Endodermal cell (in vitro differentiated cells): ENCODE results near the gene TCL1B. TPM values are rescaled to one million over a fixed set of nuclear protein-coding genes. Genes with fewer than 3 reads are reported as not detected.

ENCODE experiments used
- DNase-seq: peaks from one replicate; pipeline ENCODE4 v3.0.0-alpha.2; 2017
- H3K27ac ChIP-seq: 2 replicates; pipeline ENCODE4 v1.5.1; 2013; ENCODE audit warnings: mild to moderate bottlenecking, low read depth, low read length, moderate library complexity
- H3K27me3 ChIP-seq: 2 replicates; pipeline ENCODE4 v1.6.1; 2013; ENCODE audit warnings: mild to moderate bottlenecking, low read length, moderate library complexity; ENCODE audit not compliant: insufficient read depth, control insufficient read depth, poor library complexity, severe bottlenecking
- H3K36me3 ChIP-seq: 2 replicates; pipeline ENCODE4 v1.7.0; 2013; ENCODE audit warnings: mild to moderate bottlenecking, low read length, moderate library complexity; ENCODE audit not compliant: control insufficient read depth, insufficient read depth
- H3K4me1 ChIP-seq: one replicate; pipeline ENCODE4 v1.7.0; 2013; ENCODE audit warnings: low read length; ENCODE audit not compliant: control insufficient read depth, insufficient read depth
- H3K4me3 ChIP-seq: 2 replicates; pipeline ENCODE4 v1.5.1; 2013; ENCODE audit warnings: mild to moderate bottlenecking, low read length, moderate library complexity
- H3K9ac ChIP-seq: 2 replicates; pipeline ENCODE4 v1.6.1; 2013; ENCODE audit warnings: mild to moderate bottlenecking, low read length, moderate library complexity; ENCODE audit not compliant: poor library complexity, severe bottlenecking; ENCODE audit errors: extremely low read depth
- H3K9me3 ChIP-seq: 2 replicates; pipeline ENCODE4 v1.6.1; 2013; ENCODE audit warnings: mild to moderate bottlenecking, low read length, moderate library complexity; ENCODE audit not compliant: control insufficient read depth
- H3K27ac Mint-ChIP-seq: 2 replicates; pipeline ENCODE4 v1.8.0; 2020; ENCODE audit warnings: mixed read lengths
- H3K27me3 Mint-ChIP-seq: 2 replicates; pipeline ENCODE4 v1.8.0; 2021; ENCODE audit warnings: mild to moderate bottlenecking, mixed read lengths; ENCODE audit not compliant: insufficient read depth
- H3K36me3 Mint-ChIP-seq: 2 replicates; pipeline ENCODE4 v1.8.0; 2020; ENCODE audit warnings: low read depth, mixed read lengths
- H3K4me1 Mint-ChIP-seq: 2 replicates; pipeline ENCODE4 v1.8.0; 2020; ENCODE audit warnings: mixed read lengths
- H3K4me3 Mint-ChIP-seq: 2 replicates; pipeline ENCODE4 v1.8.0; 2020; ENCODE audit warnings: mild to moderate bottlenecking, moderate library complexity, mixed read lengths
- H3K9me3 Mint-ChIP-seq: 2 replicates; pipeline ENCODE4 v1.8.0; 2020; ENCODE audit warnings: mild to moderate bottlenecking, mixed read lengths
- CTCF ChIP-seq: fragments of 200-600 bp; sonication (generic); conservative IDR thresholded peaks from 2 replicates; pipeline ENCODE4 v1.5.0; 2021; ENCODE audit warnings: antibody characterized with exemption, mild to moderate bottlenecking
- WGBS, 2 experiments: methylation state at CpG; one replicate each; pipeline versions ENCODE4 v1.1.5 to v1.1.7; 2013; ENCODE audit warnings: missing lambda C conversion rate in 2 of 2, mixed read lengths in 1 of 2; ENCODE audit not compliant: insufficient coverage in 1 of 2, insufficient read length in 1 of 2; 5-methylcytosine and 5-hydroxymethylcytosine counted together
- total RNA-seq, 2 donors: library from RNA; stranded (reverse); fragmentation: NEBNext Ultra II Directional in 1 of 2; extraction: Animal tissue kit (Norgen Biotek cat#: 25700) in 1 of 2; gene quantifications; 2 replicates in 1 of 2; 3 replicates in 1 of 2; pipeline ENCODE4 v1.2.1, GENCODE V29; 2021

TCL1B gene
- total RNA-seq, 2 donors from 2014 or later: 0.62 to 0.95 TPM

DNA sequence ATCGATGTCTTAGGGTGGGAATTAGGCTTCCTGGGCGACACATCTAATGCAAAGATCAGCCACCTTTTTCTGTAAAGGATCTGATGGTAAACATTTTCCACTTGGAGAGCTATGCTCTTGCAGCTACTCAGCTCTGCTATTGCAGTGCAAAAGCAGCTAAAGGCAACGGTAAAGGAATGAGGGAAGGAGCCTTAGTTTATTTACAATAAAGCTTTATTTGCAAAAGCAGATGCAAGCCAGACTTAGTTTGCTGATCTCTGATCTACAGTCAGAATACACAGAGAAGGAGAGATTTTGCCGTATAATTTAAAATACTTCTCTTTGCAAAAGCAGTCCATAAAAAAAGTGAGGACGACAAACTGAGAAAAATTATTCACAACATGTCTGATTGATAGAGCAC lies 3.2 kb downstream of the TCL1B start:
- Mint-ChIP-seq H3K4me3 (no peak overlapping the region), H3K36me3 (no peaks in the 10 kb centered on the region), H3K9me3 (no peaks in the 10 kb centered on the region), H3K27ac (no peak overlapping the region), H3K27me3 (peaks cover 26% of the 10 kb centered on the region), H3K4me1 (peaks cover 13% of the 10 kb centered on the region)
- Histone ChIP-seq H3K4me1 (no peaks in the 10 kb centered on the region), H3K36me3 (no peaks in the 10 kb centered on the region), H3K9me3 (no peaks in the 10 kb centered on the region), H3K27me3 (peaks cover 2% of the 10 kb centered on the region), H3K27ac (no peak overlapping the region), H3K4me3 (no peak overlapping the region), H3K9ac (no peak overlapping the region)
- no peak for TF ChIP-seq CTCF
- 41 to 64% methylated on average over 3 to 5 of the region's 5 CpGs for WGBS, 2 experiments
- peak; percentile 22 for DNase-seq

DNA sequence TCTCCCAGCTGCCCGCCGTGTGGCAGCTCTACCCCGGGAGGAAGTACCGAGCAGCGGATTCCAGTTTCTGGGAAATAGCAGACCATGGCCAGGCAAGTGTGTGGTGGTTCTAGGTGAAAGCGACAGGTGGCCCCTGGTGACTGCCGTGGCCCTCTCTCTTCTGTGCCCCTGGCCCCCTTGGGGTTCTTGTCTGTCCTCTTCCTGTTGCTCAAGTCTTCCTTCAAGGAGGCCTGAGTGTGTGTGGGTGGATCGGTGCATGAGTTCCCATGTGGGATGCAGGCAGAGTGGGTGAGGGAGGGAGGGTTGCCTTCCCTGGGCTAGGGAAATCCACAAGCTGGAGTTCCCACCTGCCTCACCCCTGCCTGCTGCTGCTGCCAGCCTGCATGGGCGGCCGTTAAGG lies 4.6 kb downstream of the TCL1B start:
- no peak overlapping the region for H3K9ac ChIP-seq
- no peaks in the 10 kb centered on the region for H3K9me3 Mint-ChIP-seq
- 88% methylated on average over 5 to 10 of the region's 10 CpGs for WGBS, 2 experiments
- no peaks in the 10 kb centered on the region for H3K36me3 Mint-ChIP-seq
- H3K4me3 Mint-ChIP-seq: no peak overlapping the region
- H3K36me3 ChIP-seq: no peaks in the 10 kb centered on the region
- TF ChIP-seq CTCF: no peak
- H3K4me1 Mint-ChIP-seq: peaks cover 13% of the 10 kb centered on the region
- no peaks in the 10 kb centered on the region for H3K4me1 ChIP-seq
- H3K9me3 ChIP-seq: no peaks in the 10 kb centered on the region
- peak; percentile 39 for DNase-seq
- H3K27me3 ChIP-seq: no peaks in the 10 kb centered on the region
- peaks cover 27% of the 10 kb centered on the region for H3K27me3 Mint-ChIP-seq
- H3K27ac ChIP-seq: no peak overlapping the region
- no peak overlapping the region for H3K27ac Mint-ChIP-seq
- no peak overlapping the region for H3K4me3 ChIP-seq

- no peak overlapping the region for H3K4me3 ChIP-seq
- 87 to 94% methylated on average over 7 to 10 of the region's 10 CpGs for WGBS, 2 experiments
- Mint-ChIP-seq H3K9me3 (no peaks in the 10 kb centered on the region), H3K4me1 (peaks cover 13% of the 10 kb centered on the region), H3K27ac (no peak overlapping the region), H3K27me3 (peaks cover 35% of the 10 kb centered on the region), H3K4me3 (no peak overlapping the region), H3K36me3 (no peaks in the 10 kb centered on the region)
- H3K36me3 ChIP-seq: no peaks in the 10 kb centered on the region
- no peaks in the 10 kb centered on the region for H3K4me1 ChIP-seq
- TF ChIP-seq CTCF: peak; percentile 36
- H3K9me3 ChIP-seq: no peaks in the 10 kb centered on the region
- peak; percentile 43 for DNase-seq
- no peak overlapping the region for H3K9ac ChIP-seq
- no peaks in the 10 kb centered on the region for H3K27me3 ChIP-seq
- no peak overlapping the region for H3K27ac ChIP-seq
These were observed 5.4 kb downstream of the TCL1B start for GRCh38 chr14:95691591-95691990.
